GM19238 (cell line): ENCODE data around the gene NSD1.

Source experiments
- DNase-seq: peaks from one replicate; pipeline ENCODE4 v3.0.0; 2011; ENCODE audit warnings: low spot score; ENCODE audit not compliant: insufficient read length

NSD1 gene

GRCh38 chr5:177319913-177320588 is 186.5 kb downstream of the NSD1 start:
- DNase-seq, result no peak

GRCh38 chr5:177320879-177321278 is 187.3 kb downstream of the NSD1 start:
- DNase-seq, result no peak

- DNase-seq, result no peak
Observed at GRCh38 chr5:177325868-177326381, 192.4 kb downstream of the NSD1 start.

GRCh38 chr5:177327539-177328522 is 194.3 kb downstream of the NSD1 start:
- DNase-seq, result no peak

- no peak for DNase-seq
Observed at GRCh38 chr5:177328545-177329231, 195.1 kb downstream of the NSD1 start.

- DNase-seq, result no peak
Observed at GRCh38 chr5:177329883-177330282, 196.3 kb downstream of the NSD1 start.

GRCh38 chr5:177330991-177331842 is 197.6 kb downstream of the NSD1 start:
- no peak for DNase-seq

- no peak for DNase-seq
Observed at GRCh38 chr5:177332031-177332895, 198.7 kb downstream of the NSD1 start.

GRCh38 chr5:177332896-177333260 is 199.3 kb downstream of the NSD1 start:
- no peak for DNase-seq

GRCh38 chr5:177333420-177334154 is 200.0 kb downstream of the NSD1 start:
- DNase-seq, result no peak

- no peak for DNase-seq
Observed at GRCh38 chr5:177334155-177334551, 200.6 kb downstream of the NSD1 start.

GRCh38 chr5:177334781-177335700 is 201.5 kb downstream of the NSD1 start:
- no peak for DNase-seq

- DNase-seq, result no peak
Observed at GRCh38 chr5:177335701-177336065, 202.1 kb downstream of the NSD1 start.

GRCh38 chr5:177336112-177336511 is 202.5 kb downstream of the NSD1 start:
- no peak for DNase-seq

GRCh38 chr5:177336603-177337494 is 203.3 kb downstream of the NSD1 start:
- DNase-seq, result no peak

- DNase-seq, result no peak
Observed at GRCh38 chr5:177338251-177339106, 204.9 kb downstream of the NSD1 start.
